Stimulated activated CD4-positive, alpha-beta T cell treated with anti-CD3 and anti-CD28 coated beads, Interleukin-2, amount 100 ng/mL, for 24 hours (primary cell): ENCODE measurements around the gene DNALI1.

Source experiments
- DNase-seq, 2 donors: peaks; one replicate each; pipeline ENCODE4 v3.0.0-alpha.2; 2020

DNALI1 gene

GRCh38 chr1:37605061-37605650 is 48.4 kb downstream of the DNALI1 start:
- DNase-seq, result no peak

GRCh38 chr1:37605806-37606474 is 49.2 kb downstream of the DNALI1 start:
- no peak for DNase-seq

GRCh38 chr1:37606481-37607263 is 49.9 kb downstream of the DNALI1 start:
- DNase-seq, result no peak

- no peak for DNase-seq
Measured at GRCh38 chr1:37609002-37609401, 52.3 kb downstream of the DNALI1 start.

- no peak for DNase-seq
Measured at GRCh38 chr1:37609994-37610393, 53.3 kb downstream of the DNALI1 start.

DNA sequence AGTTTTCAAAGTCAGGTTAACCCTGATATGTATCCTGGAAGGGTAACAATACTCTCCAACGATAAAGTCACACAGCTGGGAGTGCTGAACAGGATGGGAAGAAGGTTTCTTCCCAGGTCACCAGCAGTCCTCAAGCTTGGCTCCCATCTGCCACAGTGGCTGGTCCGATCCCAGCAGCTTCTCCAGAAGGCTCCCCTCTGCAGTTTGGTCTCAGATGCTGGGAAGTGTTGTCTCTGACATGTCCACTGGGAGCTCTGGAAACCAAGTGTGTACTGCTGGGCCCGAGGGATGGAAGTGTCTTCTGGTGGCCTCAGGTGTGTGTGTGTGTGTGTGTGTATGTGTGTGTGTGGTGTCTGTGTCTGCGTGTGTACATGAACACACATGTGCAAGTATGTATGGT is 55.4 kb downstream of the DNALI1 start:
- DNase-seq, result no peak

DNA sequence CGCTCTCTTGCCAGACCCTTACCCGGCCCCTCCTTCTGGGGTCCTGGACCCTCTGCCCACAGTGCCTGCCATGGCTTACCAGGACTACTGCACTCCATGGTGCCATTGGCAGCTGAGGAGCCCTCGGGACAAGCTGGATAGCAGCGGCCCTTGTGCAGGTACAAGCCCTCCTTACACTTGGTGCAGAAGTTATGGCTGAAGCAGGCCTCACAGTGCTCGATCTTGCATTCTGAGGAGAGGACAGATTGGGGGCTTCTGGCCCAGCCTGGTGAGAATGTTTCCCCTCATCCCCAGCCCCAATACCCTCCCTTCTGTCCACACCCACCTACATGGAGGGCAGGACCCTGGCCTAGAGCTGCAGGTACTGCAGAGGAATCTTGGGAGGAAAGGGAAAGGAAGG is 57.4 kb downstream of the DNALI1 start:
- no peak for DNase-seq

GRCh38 chr1:37616330-37616729 is 59.6 kb downstream of the DNALI1 start:
- DNase-seq, result no peak
